ENCODE data around the gene POC1A.

POC1A gene

DNA sequence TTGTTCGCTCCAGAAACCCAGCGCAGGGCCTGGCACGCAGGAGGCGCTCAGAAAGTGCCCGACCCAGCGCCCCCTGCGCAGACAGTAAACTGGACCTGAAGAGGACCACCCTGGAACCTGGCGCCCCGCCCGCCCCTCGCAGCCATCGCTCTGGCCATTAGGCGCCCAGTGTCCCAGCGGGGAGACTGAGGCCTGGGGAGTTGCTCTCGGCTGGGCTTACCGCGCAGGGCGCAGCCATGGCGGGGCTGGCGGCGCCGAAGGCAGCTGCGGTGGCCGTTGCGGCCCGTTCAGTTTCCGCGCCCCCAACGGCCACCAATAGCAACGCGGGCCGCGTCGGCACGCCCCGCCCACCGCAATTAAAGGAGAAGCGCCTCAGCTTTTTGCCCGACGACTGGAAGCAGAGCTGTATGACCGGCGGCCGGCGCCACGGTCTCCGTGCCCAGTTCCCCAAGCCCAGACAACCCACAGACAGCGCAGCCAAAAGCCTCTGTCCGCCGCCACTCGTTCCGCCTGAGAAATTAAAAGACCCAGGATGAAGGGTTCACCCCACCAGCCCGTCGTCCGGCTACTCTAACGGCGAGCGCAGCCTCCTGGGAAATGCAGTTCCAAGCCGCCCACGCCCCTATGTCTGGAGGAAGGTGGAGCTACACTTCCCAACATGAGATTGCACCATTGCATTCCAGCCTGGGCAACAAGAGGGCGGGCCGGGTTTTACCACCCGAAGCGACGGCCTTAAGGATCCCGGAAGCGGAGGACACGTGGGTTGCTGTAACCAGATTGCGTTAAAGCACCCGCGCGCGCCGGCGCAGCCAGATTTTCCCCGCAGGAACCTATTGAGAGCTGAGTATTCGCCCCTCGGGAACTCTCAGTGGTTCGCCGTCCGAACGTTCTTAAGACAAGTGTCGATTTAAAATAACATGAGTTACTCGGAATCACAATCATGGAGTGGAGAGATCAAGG lies at the start of gene POC1A:
POC1A (minus strand) TSS at position 289 of the 960 bp plus-strand sequence; CDS start at position 238, 51 bp downstream.
- in situ Hi-C loops (cut with MboI; ENCODE audit: low sequenced_read_pairs): no loop called here

GRCh38 chr3:52203701-52204100 lies 49.5 kb upstream of the POC1A start:
- in situ Hi-C loops (cut with MboI; ENCODE audit: low sequenced_read_pairs): no loop called here

DNA sequence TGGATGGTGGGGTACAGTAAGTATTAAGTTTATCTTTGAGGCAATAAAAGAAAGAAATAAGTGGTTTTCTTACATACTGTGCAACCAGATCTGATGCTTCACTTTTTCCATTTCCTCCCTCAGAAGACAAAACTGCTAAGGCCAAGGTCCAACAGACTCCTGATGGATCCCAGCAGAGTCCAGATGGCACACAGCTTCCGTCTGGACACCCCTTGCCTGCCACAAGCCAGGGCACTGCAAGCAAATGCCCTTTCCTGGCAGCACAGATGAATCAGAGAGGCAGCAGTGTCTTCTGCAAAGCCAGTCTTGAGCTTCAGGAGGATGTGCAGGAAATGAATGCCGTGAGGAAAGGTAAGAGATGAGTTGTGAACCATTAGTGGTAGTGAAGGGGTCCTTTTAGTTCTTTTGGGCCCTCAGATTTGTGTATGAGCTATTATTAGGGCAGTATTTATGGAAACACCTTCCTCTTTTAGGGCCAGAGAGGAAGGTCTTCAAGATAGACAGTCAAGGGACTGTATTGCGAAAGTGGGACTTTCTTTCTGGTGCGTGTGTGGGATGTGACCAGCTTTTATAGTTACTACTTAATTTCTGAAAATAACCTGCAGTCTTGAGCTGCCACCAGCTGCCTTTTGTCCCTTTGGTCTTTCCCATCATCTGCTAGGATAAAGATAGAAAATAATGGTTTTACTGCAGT lies 48.3 kb upstream of the POC1A start:
- in situ Hi-C loops (cut with MboI; ENCODE audit: low sequenced_read_pairs): no loop called here

GRCh38 chr3:52200981-52201679 lies 46.9 kb upstream of the POC1A start:
- in situ Hi-C loops (cut with MboI; ENCODE audit: low sequenced_read_pairs): no loop called here

GRCh38 chr3:52198643-52199608 lies 44.7 kb upstream of the POC1A start:
- in situ Hi-C loops (cut with MboI; ENCODE audit: low sequenced_read_pairs): no loop called here

GRCh38 chr3:52197842-52198625 lies 43.8 kb upstream of the POC1A start, which contains the start of gene ALAS1:
Gene ALAS1, plus strand, starts transcription at chr3:52198160. Its CDS starts 1,082 bp downstream, at chr3:52199242.
- in situ Hi-C loops (cut with MboI; ENCODE audit: low sequenced_read_pairs): no loop called here

DNA sequence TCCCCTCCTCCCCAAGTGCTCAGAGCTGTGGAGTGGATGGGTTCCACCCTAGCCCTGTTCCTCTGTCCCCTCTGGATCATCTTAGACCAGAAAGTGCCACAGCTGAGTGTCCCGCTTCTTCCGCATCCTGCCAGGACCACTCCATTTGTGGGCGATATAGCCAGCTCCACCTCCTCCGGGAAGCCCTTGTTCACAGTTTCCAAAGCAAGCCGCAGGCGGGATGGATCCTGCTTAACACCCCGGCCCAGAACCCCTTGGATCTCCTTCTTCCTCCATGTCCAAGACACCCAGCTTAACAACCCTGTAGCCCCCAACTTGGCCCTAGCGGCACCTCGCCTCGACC lies 43.2 kb upstream of the POC1A start:
- in situ Hi-C loops (cut with MboI; ENCODE audit: low sequenced_read_pairs): no loop called here

- in situ Hi-C loops (cut with MboI; ENCODE audit: low sequenced_read_pairs): no loop called here
Observed at GRCh38 chr3:52196977-52197376, 42.8 kb upstream of the POC1A start.

DNA sequence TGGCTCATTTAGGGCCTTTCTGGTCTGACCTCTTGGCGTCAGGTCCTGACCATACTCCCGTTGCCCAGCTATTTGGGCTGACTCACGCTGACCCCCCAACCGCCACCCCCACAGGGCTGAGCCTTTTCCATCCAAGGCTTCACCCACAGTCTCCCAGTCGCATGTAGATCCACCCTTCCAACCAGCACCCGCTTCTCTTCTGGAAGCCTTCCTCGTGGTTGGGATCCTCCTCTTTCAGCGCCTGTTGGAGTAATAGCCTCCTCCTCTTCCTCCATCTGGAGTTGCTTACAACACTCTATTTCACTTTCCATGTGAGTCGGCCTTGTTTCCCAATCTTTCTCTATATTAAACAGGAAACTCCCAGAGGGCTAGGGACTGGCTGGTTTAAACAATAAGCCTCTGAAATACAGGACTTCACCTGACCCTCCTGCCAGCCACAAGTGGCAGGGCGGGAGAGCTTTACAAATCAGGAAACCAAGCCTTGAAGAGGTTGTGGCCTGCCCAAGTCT lies 41.7 kb upstream of the POC1A start:
- in situ Hi-C loops (cut with MboI; ENCODE audit: low sequenced_read_pairs): no loop called here

DNA sequence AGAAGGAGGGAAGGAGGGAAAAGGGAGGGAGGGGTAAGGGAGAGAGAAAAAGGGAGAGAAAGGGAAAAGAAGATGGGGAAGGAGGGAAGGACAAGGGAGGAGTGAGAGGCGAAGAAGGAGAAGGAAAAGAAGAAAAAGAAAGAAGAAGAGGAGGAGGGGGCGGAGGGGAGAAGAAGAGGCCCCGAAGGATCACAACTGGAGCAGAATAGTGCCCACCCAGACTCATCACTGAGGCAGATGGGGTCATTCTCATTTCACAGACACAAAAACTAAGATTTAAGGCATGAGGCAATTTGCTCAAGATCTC lies 41.0 kb upstream of the POC1A start:
- in situ Hi-C loops (cut with MboI; ENCODE audit: low sequenced_read_pairs): no loop called here

DNA sequence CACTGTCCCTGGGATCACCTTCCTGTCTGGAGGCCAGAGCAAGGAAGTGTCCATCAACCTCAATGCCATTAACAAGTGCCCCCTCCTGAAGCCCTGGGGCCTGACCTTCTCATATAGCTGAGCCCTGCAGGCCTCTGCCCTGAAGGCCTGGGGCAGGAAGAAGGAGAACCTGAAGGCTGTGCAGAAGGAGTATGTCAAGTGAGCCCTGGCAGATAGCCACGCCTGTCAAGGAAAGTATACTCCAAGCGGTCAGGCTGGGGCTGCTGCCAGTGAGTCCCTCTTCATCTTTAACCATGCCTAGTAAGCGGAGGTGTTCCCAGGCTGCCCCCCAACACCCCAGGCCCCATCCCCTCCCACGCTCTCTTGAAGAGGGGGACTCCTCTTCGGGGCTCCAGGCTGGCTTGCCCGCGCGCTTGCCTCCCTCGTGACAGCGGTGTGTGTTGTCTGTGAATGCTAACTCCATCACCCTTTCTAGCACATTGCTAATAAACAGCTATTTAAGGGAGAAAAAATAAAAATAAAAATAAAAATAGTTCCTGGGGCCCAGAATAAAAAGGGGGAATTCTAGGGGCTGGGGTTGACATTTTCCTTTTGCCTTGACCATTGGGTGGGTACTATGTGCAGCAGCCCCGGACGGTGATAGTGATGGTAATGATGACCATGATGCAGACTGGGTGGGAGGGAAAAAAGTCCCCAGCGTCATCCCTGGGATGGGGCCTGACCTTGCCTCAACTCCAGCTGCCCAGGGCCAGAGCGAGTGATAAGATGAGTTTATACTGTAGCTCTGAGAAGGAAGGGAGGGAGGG lies 40.5 kb upstream of the POC1A start:
- in situ Hi-C loops (cut with MboI; ENCODE audit: low sequenced_read_pairs): no loop called here

- in situ Hi-C loops (cut with MboI; ENCODE audit: low sequenced_read_pairs): no loop called here
Observed at GRCh38 chr3:52193065-52193464, 38.8 kb upstream of the POC1A start.

- in situ Hi-C loops (cut with MboI; ENCODE audit: low sequenced_read_pairs): no loop called here
Observed at GRCh38 chr3:52191663-52192062, 37.4 kb upstream of the POC1A start.

- in situ Hi-C loops (cut with MboI; ENCODE audit: low sequenced_read_pairs): no loop called here
Observed at GRCh38 chr3:52190294-52191074, 36.3 kb upstream of the POC1A start.

- in situ Hi-C loops (cut with MboI; ENCODE audit: low sequenced_read_pairs): no loop called here
Observed at GRCh38 chr3:52188556-52188955, 34.3 kb upstream of the POC1A start.

DNA sequence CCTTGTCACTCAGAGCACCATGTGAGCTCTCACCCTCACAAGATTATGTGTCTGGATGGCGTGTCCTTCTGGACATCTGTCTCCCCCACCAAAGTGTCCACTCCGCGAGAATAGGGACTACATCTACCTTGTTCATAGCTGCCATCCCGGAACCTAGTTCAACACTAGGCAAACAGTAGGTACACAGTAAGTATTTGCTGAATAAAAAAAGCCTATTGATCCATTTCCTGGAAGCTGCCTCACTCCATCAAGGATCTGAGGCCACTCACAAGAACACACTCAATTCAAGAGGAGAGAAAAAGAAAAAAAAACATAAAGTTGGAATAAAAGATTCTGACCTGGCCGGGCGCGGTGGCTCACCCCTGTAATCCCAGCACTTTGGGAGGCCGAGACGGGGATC lies 32.5 kb upstream of the POC1A start:
- in situ Hi-C loops (cut with MboI; ENCODE audit: low sequenced_read_pairs): no loop called here

GRCh38 chr3:52185837-52186236 lies 31.6 kb upstream of the POC1A start:
- in situ Hi-C loops (cut with MboI; ENCODE audit: low sequenced_read_pairs): no loop called here

GRCh38 chr3:52185311-52185710 lies 31.1 kb upstream of the POC1A start:
- in situ Hi-C loops (cut with MboI; ENCODE audit: low sequenced_read_pairs): no loop called here
